Transverse colon (tissue), 3 donors: Measurements from ENCODE around the gene SYMPK.

Experiments used
- CTCF ChIP-seq, 5 experiments: fragments of 200-600 bp in 3 of 5; fragments of 450-650 bp in 2 of 5; sonication (generic) in 3 of 5; IDR thresholded peaks; 1 replicate in 2 of 5; 2 replicates in 3 of 5; pipeline ENCODE4 v1.5.1; 2016 to 2017; ENCODE audit warnings: antibody characterized with exemption in 5 of 5, inconsistent platforms in 3 of 5, mild to moderate bottlenecking in 2 of 5, moderate library complexity in 1 of 5
- POLR2A ChIP-seq: fragments of 450-650 bp; IDR thresholded peaks from one replicate; pipeline ENCODE4 v1.6.1; 2016; ENCODE audit warnings: antibody characterized with exemption, mild to moderate bottlenecking, moderate library complexity

GRCh38 chr19:45870798-45871197 is 7.9 kb upstream of the SYMPK start:
- TF ChIP-seq CTCF (IDR thresholded peaks at IDR 0.05), result no peak
- TF ChIP-seq POLR2A, result no peak
